GM12864 (cell line): ENCODE results near the gene TPO.

ENCODE experiments used
- DNase-seq: peaks from one replicate; pipeline ENCODE4 v3.0.0-alpha.2; 2011; ENCODE audit warnings: low read depth
- H3K4me3 ChIP-seq: 2 replicates; pipeline ENCODE4 v1.5.1; 2011; ENCODE audit warnings: mild to moderate bottlenecking, low read depth, low read length, control low read depth
- CTCF ChIP-seq: IDR thresholded peaks from 2 replicates; pipeline ENCODE4 v1.5.1; 2011; ENCODE audit warnings: low read depth, mild to moderate bottlenecking, moderate library complexity, low read length, control low read depth, inconsistent platforms; ENCODE audit errors: missing control alignments

Gene TPO

DNA sequence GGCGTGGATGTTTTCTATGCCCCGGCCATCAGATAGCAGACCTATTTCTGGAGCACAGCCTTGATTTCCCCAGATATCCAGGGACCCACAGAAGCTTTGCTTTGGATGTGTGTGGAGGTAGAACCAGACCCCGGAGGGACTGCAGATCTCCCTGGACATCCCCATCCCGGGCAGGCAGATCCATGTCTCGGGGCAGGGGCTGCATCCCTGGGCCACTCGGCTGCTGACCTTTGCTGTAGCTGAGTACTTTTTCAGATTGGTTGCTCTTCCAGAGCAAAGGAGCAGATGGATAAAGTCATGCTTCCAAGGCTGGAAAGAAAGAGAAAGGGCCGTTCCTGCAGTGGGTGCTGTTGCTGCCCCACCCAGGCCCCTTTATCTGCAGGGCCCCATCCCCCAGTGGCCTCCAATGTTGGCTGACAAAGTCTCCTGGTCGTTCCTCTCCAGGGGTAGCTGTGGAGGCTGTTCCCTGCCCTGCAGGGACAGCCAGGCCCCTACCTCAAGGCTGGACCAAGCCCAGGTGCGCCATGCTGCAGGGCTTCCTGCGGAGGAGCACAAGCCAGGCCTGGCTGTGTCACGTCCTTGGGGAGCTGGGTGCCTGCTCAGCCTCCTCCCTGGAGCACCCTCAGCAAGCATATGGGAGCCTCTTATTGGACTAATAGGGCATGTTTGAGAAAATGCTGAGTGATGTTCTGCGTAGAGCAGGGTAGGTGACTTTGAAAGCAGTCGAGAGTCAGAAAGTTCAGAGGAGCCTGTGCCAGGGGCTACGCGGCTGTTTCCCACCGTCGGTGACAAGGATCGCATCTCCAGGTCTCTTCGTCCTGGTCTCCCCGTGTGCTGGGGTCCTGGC is 68.4 kb downstream of the TPO start:
- TF ChIP-seq CTCF, result no peak
- H3K4me3 ChIP-seq, result no peak overlapping the region
- DNase-seq, result no peak

DNA sequence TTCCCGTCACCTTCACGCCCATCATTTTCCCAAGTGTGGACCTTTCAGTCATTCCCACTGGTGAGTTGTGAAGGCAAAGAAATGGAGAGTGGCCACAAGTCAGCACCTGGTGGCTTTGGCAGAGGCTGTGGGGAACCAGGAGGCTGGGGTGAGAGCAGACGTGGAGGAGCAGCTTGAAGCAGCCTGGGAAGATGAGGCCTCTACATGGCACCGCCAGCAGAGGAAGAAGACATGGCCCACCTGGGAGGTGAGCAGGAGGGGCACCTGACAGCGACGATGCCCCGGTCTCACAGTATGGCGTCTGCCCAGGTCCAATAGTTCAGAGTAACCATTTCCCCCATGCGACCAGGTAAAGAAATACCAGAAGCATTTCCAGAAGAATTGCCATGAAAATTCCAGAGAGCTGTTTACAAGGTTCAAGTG is 69.0 kb downstream of the TPO start:
- no peak for DNase-seq
- H3K4me3 ChIP-seq, result no peak overlapping the region
- no peak for TF ChIP-seq CTCF

- TF ChIP-seq CTCF, result no peak
- no peak overlapping the region for H3K4me3 ChIP-seq
- no peak for DNase-seq
These were observed 69.7 kb downstream of the TPO start for GRCh38 chr2:1482981-1483380.

DNA sequence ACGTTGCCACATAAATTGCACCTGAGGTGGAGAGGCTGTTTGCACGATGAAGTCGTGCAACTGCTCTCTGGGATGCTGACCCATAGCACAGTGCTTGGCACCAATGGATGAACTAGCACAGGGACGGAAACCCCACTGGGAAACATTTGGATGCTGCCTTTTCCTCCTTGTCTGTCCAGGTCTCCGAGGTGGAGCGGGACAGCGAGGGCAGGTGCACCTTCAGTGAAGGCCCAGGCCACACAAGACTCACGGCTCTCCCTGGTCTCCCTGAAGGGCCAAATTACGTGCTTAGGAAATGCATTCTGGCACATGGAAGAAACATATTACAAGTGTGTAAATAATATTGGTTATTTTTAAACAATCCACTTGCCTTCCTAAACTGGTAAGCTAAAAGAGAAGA is 70.3 kb downstream of the TPO start:
- no peak for TF ChIP-seq CTCF
- no peak overlapping the region for H3K4me3 ChIP-seq
- DNase-seq, result no peak

GRCh38 chr2:1484131-1484884 is 71.0 kb downstream of the TPO start:
- no peak overlapping the region for H3K4me3 ChIP-seq
- no peak for DNase-seq
- no peak for TF ChIP-seq CTCF

DNA sequence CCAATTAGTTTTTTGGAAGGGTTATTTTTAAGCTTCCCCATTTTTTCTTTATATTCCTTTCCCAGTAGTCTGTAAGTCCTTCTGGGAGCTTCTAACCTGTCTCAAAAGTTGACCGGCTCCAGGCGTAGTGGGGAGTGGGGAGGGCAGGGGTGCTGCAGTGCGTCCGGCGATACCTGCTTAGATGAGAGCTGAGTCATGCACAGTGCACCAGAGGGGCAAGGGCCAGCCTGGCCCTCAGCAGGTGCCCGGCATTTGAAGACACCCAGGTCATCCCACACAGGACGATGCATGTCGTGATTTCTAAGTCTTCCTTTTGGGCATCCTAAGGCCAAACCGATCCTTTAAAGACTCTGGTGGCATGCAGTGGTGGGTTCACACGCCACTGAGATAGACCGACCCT is 73.4 kb downstream of the TPO start:
- no peak overlapping the region for H3K4me3 ChIP-seq
- no peak for TF ChIP-seq CTCF
- DNase-seq, result no peak
